GM18873 (cell line): Measurements from ENCODE around the gene SSH2.

ENCODE experiments used
- ATAC-seq: cut with Tn5 transposase; IDR thresholded peaks from one replicate; pipeline ENCODE4 v1.9.1; 2021; ENCODE audit warnings: mild to moderate bottlenecking, moderate library complexity, moderate number of reproducible peaks; ENCODE audit not compliant: unreplicated experiment, low FRiP score

SSH2 gene

GRCh38 chr17:29642171-29642611, 287.8 kb downstream of the SSH2 start:
- ATAC-seq = no peak

GRCh38 chr17:29640981-29641642, 288.9 kb downstream of the SSH2 start:
- no peak for ATAC-seq

GRCh38 chr17:29640413-29640812, 289.6 kb downstream of the SSH2 start:
- no peak for ATAC-seq

GRCh38 chr17:29633886-29634285, 296.1 kb downstream of the SSH2 start:
- ATAC-seq = no peak

- ATAC-seq = no peak
These were observed 299.3 kb downstream of the SSH2 start for GRCh38 chr17:29630630-29631193.

GRCh38 chr17:29629839-29630238, 300.2 kb downstream of the SSH2 start:
- no peak for ATAC-seq

GRCh38 chr17:29628644-29629043, 301.4 kb downstream of the SSH2 start:
- ATAC-seq = no peak

- no peak for ATAC-seq
These were observed 302.1 kb downstream of the SSH2 start for GRCh38 chr17:29627951-29628350.

GRCh38 chr17:29625037-29625750, 304.8 kb downstream of the SSH2 start:
- no peak for ATAC-seq

GRCh38 chr17:29624586-29624985, 305.4 kb downstream of the SSH2 start:
- ATAC-seq = no peak

GRCh38 chr17:29623283-29623647, 306.8 kb downstream of the SSH2 start:
- no peak for ATAC-seq

- ATAC-seq = no peak
These were observed 307.4 kb downstream of the SSH2 start, which contains the start of gene CORO6 for GRCh38 chr17:29622337-29623282. CORO6 (minus strand) TSS chr17:29622912; CDS start chr17:29621421, 1,491 bp downstream.

- ATAC-seq = no peak
These were observed 308.3 kb downstream of the SSH2 start for GRCh38 chr17:29621751-29622194.

- no peak for ATAC-seq
These were observed 309.1 kb downstream of the SSH2 start for GRCh38 chr17:29620779-29621500.

- no peak for ATAC-seq
These were observed 309.8 kb downstream of the SSH2 start for GRCh38 chr17:29620271-29620670.

GRCh38 chr17:29619251-29619650, 310.8 kb downstream of the SSH2 start:
- no peak for ATAC-seq

- ATAC-seq = no peak
These were observed 311.6 kb downstream of the SSH2 start for GRCh38 chr17:29618272-29619065.

- no peak for ATAC-seq
These were observed 312.4 kb downstream of the SSH2 start for GRCh38 chr17:29617481-29618271.
